22Rv1 (cell line): Measurements from ENCODE around the gene RAD51B.
A peak's percentile ranks its signal among the peaks of the same experiment; 100 is the strongest.
"Not testable (repeated sequence)": the region's sequence is repeated elsewhere in the genome, so short reads cannot be mapped to it uniquely, and the experiment has no call there.

Experiments
- H3K27ac ChIP-seq: fragments of 450-650 bp; 2 replicates; pipeline ENCODE4 v1.5.1; 2017
- ZFX ChIP-seq: fragments of 450-650 bp; IDR thresholded peaks from 2 replicates; pipeline ENCODE4 v1.6.1; 2017; ENCODE audit warnings: antibody characterized with exemption, borderline replicate concordance
- TF ChIP-seq, protein P1 (sequence below): fragments of 450-650 bp; IDR thresholded peaks from 2 replicates; pipeline ENCODE4 v1.5.1; 2017; ENCODE audit warnings: mild to moderate bottlenecking

Gene RAD51B

DNA sequence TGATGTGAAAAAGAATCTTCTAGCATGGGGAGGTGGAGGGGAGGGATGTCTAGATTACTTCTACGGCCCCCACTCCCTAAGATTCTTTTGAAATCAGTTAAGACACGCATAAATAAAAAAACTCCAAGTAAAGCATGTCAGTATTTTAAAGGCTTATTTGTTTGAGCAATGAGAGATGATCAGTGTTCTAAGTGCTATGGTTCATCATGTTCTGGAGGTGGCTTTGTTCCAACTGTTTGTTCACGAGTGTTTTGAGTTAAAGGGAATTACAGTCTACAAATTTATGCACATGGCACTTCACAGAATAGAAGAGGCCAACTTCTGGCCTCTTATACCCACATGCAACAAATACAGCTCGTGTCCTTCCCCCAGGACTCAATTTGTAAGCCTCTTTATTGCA, 394.9 kb downstream of the RAD51B start:
- TF ChIP-seq, protein P1, sequence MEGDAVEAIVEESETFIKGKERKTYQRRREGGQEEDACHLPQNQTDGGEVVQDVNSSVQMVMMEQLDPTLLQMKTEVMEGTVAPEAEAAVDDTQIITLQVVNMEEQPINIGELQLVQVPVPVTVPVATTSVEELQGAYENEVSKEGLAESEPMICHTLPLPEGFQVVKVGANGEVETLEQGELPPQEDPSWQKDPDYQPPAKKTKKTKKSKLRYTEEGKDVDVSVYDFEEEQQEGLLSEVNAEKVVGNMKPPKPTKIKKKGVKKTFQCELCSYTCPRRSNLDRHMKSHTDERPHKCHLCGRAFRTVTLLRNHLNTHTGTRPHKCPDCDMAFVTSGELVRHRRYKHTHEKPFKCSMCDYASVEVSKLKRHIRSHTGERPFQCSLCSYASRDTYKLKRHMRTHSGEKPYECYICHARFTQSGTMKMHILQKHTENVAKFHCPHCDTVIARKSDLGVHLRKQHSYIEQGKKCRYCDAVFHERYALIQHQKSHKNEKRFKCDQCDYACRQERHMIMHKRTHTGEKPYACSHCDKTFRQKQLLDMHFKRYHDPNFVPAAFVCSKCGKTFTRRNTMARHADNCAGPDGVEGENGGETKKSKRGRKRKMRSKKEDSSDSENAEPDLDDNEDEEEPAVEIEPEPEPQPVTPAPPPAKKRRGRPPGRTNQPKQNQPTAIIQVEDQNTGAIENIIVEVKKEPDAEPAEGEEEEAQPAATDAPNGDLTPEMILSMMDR, result no peak
- no peak for TF ChIP-seq ZFX
- H3K27ac ChIP-seq, result peak overlapping the region; percentile 9; the same call in 1 of the 2 replicates

DNA sequence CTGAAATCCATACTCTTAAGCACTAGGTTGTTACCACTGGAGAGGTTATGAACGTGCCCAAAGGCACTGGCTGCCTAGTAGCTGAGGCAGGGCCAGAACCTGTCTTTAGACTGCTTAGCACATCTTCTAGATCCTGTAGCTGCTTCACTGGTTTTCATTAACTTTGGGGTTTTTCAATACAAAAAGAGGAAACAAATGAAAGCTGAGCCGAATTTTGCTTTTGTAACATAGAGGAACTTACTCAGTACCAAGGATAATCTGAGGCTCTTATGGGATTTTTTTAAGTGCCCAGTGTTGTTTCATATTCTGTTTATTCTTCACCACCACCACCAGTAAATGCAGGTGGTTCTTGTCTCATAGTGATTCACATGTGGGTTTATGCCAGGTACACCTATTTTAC, 396.1 kb downstream of the RAD51B start:
- H3K27ac ChIP-seq, result no peak overlapping the region
- TF ChIP-seq, protein P1, result no peak
- TF ChIP-seq ZFX, result no peak

DNA sequence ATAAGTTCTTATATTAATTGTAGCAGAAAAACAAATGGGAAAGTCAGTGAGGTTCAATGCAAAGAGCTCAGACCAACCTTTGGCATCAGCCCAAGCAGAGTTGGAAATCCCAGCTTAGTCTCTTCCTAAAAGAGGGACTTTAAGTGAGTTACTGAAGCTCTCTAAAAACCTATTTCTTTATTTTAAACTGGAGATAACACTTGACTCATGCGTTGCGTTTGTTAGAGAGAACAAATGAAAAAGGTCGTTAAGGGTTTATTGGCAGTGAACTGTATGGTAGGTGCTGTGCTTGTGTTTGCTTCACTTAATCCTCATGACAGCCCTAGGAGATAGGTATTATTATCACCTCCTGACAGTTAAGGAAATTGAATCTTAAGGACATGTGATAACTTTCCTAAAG, 396.5 kb downstream of the RAD51B start:
- no peak for TF ChIP-seq ZFX
- TF ChIP-seq, protein P1, result no peak
- H3K27ac ChIP-seq, result no peak overlapping the region

DNA sequence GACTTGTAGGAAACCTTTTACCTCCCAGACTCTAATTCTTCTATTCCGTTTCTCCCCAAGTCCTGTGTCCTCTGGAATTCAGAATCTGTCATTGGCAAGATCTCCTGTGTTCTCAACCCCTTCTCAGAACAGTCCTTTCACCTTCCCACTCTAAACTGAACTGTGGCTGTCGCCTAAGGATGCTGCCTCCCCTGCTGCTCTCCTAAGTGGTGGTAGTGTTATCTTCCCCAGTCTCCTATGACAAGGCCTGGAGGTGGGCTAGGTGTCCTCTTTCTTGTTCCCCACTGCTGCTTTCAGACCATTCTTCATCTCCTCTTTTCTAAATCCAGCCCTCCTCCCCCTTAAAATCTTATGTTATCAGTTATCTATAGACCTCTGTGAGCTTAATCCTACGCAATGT, 397.4 kb downstream of the RAD51B start:
- TF ChIP-seq, protein P1, result no peak
- TF ChIP-seq ZFX, result no peak
- no peak overlapping the region for H3K27ac ChIP-seq

DNA sequence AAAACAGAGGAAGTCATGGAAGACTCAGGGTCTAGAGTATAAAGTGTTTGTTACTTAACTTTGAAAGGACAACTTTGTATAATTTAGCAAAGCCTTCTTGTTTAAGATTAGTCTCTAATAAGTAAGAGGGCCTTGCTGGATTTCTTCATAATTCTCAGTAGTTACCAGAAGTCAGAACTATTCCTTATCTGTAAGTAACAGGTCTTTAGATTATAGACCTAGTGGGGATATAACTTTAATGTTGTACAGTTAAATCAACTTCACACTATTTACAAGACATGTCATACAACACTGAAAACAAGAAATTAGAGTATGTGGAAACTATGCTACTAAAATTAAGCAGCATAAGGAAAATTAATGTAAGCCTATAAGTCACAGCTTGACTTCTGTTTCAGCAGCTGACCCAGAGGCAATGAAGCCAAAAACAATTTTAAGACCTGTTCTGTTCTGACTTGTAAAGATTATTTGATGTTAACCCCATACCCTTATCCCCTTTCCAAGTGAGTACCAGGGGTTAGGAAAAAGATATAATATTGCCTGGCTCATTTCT, 398.3 kb downstream of the RAD51B start:
- H3K27ac ChIP-seq, result no peak overlapping the region
- TF ChIP-seq, protein P1, result no peak
- TF ChIP-seq ZFX, result no peak

DNA sequence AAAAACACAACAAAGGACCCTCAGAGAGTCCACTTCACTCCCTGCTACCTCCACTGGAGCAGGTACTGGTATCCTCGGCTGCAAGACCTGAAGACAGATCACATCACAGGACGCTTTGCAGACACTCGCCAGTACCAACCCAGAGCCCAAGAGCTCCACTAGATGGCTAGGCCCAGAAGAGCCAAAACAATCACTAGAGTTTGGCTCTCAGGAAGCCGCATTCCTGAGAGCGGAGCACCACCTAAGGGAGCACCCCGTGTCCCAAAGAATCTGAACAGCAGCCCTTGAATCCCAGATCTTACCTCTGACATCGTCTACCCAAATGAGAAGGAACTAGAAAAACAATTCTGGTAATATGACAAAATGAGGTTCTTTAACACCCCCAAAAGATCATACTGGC, 399.8 kb downstream of the RAD51B start:
- TF ChIP-seq ZFX, result no peak
- TF ChIP-seq, protein P1, result no peak
- H3K27ac ChIP-seq, result no peak overlapping the region

DNA sequence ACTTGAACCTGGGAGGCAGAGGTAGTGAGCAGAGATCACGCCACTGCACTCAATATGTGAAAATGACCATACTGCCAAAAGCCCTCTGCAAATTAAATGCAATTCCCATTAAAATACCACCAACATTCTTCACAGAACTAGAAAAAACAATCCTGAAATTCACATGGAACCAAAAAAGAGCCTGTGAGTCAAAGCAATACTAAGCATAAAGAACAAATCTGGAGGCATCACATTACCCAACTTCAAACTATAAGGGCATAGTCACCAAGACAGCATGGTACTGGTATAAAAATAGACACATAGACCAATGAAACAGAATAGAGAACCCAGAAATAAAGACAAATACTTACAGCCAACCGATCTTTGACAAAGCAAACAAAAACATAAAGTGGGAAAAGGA, 401.5 kb downstream of the RAD51B start:
- not testable (repeated sequence) for H3K27ac ChIP-seq

DNA sequence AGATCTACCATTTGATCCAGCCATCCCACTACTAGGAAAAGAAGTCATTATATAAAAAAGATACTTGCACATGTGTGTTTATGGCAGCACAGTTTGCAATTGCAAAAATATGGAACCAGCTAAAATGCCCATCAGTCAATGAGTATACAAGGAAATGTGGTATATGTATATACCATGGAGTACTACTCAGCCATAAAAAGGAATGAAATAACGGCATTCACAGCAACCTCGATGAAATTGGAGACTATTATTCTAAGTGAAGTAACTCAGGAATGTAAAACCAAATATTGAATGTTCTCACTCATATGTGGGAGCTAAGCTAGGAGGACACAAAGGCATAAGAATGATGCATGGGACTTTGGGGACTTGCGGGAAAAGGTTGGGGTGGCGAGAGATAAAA, 402.6 kb downstream of the RAD51B start:
- TF ChIP-seq, protein P1, result no peak
- TF ChIP-seq ZFX, result no peak
- H3K27ac ChIP-seq, result no peak overlapping the region
